ENCODE data around the gene BMPR1B. TPM values are rescaled to one million over a fixed set of nuclear protein-coding genes. Genes with fewer than 3 reads are reported as not detected.

BMPR1B gene
- total RNA-seq, 1 experiment from 2014 or later = 0.35 TPM

DNA sequence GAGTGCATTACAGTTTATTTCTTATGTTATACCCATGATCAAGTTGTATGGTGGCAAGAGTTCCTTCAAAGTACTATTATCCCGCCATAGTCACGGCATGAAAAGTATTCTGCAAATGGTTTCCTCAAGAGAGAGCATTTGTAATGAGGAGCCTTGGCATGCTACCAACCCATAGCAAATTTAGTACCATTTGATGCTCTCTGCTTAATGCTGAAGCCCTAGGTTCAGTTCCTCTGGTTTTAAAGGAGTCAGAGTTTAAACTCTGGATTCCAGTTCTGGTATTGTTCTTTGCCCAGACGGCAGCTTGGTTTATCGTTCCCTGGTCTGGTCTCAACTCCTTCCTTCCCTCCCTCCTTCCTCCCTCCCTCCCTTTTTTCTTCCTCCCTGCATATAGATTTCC lies 371.3 kb downstream of the BMPR1B start:
- H3K23me2 ChIP-seq (ENCODE audit: insufficient read length, low read depth, low read length, poor library complexity, severe bottlenecking) = no peaks in the 10 kb centered on the region
- no peak overlapping the region for H3K4ac ChIP-seq (ENCODE audit: low read depth, low read length)
- no peak overlapping the region for H3K27ac ChIP-seq (ENCODE audit: insufficient read length, low read depth, low read length)
- no peak overlapping the region for H2BK15ac ChIP-seq (ENCODE audit: low read depth, low read length)
- no peak overlapping the region for H3K23ac ChIP-seq (ENCODE audit: insufficient read length, low read depth, low read length)
- no peaks in the 10 kb centered on the region for H3K79me2 ChIP-seq (ENCODE audit: insufficient read depth, low read length)
- no peak overlapping the region for H4K8ac ChIP-seq (replicated peaks; ENCODE audit: insufficient read length, low read depth, low read length)
- H4K5ac ChIP-seq (ENCODE audit: insufficient read length, low read depth, low read length) = no peak overlapping the region
- no peaks in the 10 kb centered on the region for H3K9me3 ChIP-seq (ENCODE audit: control insufficient read depth, low read depth, low read length)
- TF ChIP-seq, protein P1, sequence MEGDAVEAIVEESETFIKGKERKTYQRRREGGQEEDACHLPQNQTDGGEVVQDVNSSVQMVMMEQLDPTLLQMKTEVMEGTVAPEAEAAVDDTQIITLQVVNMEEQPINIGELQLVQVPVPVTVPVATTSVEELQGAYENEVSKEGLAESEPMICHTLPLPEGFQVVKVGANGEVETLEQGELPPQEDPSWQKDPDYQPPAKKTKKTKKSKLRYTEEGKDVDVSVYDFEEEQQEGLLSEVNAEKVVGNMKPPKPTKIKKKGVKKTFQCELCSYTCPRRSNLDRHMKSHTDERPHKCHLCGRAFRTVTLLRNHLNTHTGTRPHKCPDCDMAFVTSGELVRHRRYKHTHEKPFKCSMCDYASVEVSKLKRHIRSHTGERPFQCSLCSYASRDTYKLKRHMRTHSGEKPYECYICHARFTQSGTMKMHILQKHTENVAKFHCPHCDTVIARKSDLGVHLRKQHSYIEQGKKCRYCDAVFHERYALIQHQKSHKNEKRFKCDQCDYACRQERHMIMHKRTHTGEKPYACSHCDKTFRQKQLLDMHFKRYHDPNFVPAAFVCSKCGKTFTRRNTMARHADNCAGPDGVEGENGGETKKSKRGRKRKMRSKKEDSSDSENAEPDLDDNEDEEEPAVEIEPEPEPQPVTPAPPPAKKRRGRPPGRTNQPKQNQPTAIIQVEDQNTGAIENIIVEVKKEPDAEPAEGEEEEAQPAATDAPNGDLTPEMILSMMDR (conservative IDR thresholded peaks at IDR 0.05) = no peak
- no peak overlapping the region for H3K9ac ChIP-seq (ENCODE audit: extremely low read depth, insufficient read length, low read length)
- no peak overlapping the region for H3K4me2 ChIP-seq (ENCODE audit: insufficient read depth, insufficient read length, low read length)
- Mint-ChIP-seq H3K27me3 (ENCODE audit: low read depth) (no peaks in the 10 kb centered on the region), H3K36me3 (ENCODE audit: insufficient read depth in 1 of 3, low read depth in 3 of 3) (no peaks in the 10 kb centered on the region), H3K9me3 (peaks cover 0 to 1% of the 10 kb centered on the region in 2 experiments; a peak in 1 of 5 replicates), H3K4me1 (no peaks in the 10 kb centered on the region), H3K27ac (no peak overlapping the region), H3K4me3 (no peak overlapping the region)
- no peak overlapping the region for H2BK20ac ChIP-seq (ENCODE audit: low read depth, low read length, poor library complexity, severe bottlenecking)
- no peak for DNase-seq
- H3K14ac ChIP-seq (ENCODE audit: insufficient read depth, low read length) = no peak overlapping the region
- no CpG with 5 or more reads among the region's 4 CpGs for WGBS (ENCODE audit: extremely low coverage, insufficient read length, low lambda C conversion rate)
- H3K56ac ChIP-seq (ENCODE audit: insufficient read length, low read depth, low read length) = no peak overlapping the region
- H2BK12ac ChIP-seq (ENCODE audit: insufficient read length, low read depth, low read length) = no peak overlapping the region
- H4K91ac ChIP-seq (ENCODE audit: insufficient read length, low read depth, low read length) = no peak overlapping the region
- H2BK120ac ChIP-seq (ENCODE audit: low read depth, low read length, poor library complexity, severe bottlenecking) = no peak overlapping the region
- H4K20me1 ChIP-seq (ENCODE audit: control insufficient read depth, insufficient read depth, insufficient read length) = no peaks in the 10 kb centered on the region
- H3K4me1 ChIP-seq (ENCODE audit: insufficient read depth, low read length) = no peaks in the 10 kb centered on the region
- H3K27me3 ChIP-seq (ENCODE audit: insufficient read depth, low read length) = no peaks in the 10 kb centered on the region
- no peak overlapping the region for H2BK5ac ChIP-seq (ENCODE audit: insufficient read length, low read length)
- no peak overlapping the region for H3K18ac ChIP-seq (ENCODE audit: insufficient read length, low read depth, low read length)
- H2AK5ac ChIP-seq (ENCODE audit: insufficient read length, low read length) = no peak overlapping the region
- no peak overlapping the region for H3T11ph ChIP-seq (ENCODE audit: low read length)
- H3K79me1 ChIP-seq (ENCODE audit: insufficient read depth, low read depth, low read length, poor library complexity, severe bottlenecking) = no peaks in the 10 kb centered on the region
- H2AFZ ChIP-seq (ENCODE audit: low read length) = no peak overlapping the region

Data from H9 (cell line).